HepG2 (cell line): Measurements from ENCODE around the gene SH3PXD2A. TPM values are rescaled to one million over a fixed set of nuclear protein-coding genes. Genes with fewer than 3 reads are reported as not detected.

Experiments used
- ATF1 ChIP-seq: IDR thresholded peaks from 2 replicates; pipeline ENCODE4 v1.6.1; 2016; ENCODE audit warnings: mild to moderate bottlenecking, control low read depth
- FOXP1 ChIP-seq, 2 experiments: fragments of 450-650 bp in 1 of 2; IDR thresholded peaks; 2 replicates each; pipeline ENCODE4 v1.6.1; 2017 to 2018; ENCODE audit warnings: antibody characterized with exemption in 1 of 2
- HOXA7 ChIP-seq: sonication (generic); formaldehyde crosslinking; IDR thresholded peaks from 2 replicates; pipeline ENCODE4 v1.8.1; 2022; ENCODE audit warnings: mild to moderate bottlenecking, missing genetic modification reagents, moderate library complexity
- KDM6A ChIP-seq: IDR thresholded peaks from 2 replicates; pipeline ENCODE4 v1.6.1; 2016; ENCODE audit warnings: low read depth
- PRMT3 ChIP-seq: sonication (generic); formaldehyde crosslinking; IDR thresholded peaks from 2 replicates; pipeline ENCODE4 v1.8.1; 2022; ENCODE audit warnings: low read depth, mild to moderate bottlenecking, moderate library complexity, missing genetic modification reagents, borderline replicate concordance
- RFXANK ChIP-seq: IDR thresholded peaks from 2 replicates; pipeline ENCODE4 v1.6.1; 2016
- SOX5 ChIP-seq: IDR thresholded peaks from 2 replicates; pipeline ENCODE4 v1.6.1; 2016; ENCODE audit warnings: borderline replicate concordance
- SSRP1 ChIP-seq: IDR thresholded peaks from 2 replicates; pipeline ENCODE4 v1.6.1; 2016; ENCODE audit warnings: control low read depth
- YEATS4 ChIP-seq: sonication (generic); formaldehyde crosslinking; IDR thresholded peaks from 2 replicates; pipeline ENCODE4 v1.4.0; 2020; ENCODE audit warnings: missing genetic modification reagents, borderline replicate concordance
- ZBTB3 ChIP-seq: sonication (generic); formaldehyde crosslinking; IDR thresholded peaks from 2 replicates; pipeline ENCODE4 v1.4.0; 2020; ENCODE audit warnings: low read depth, mild to moderate bottlenecking, moderate library complexity, missing genetic modification reagents, borderline replicate concordance
- ZNF225 ChIP-seq: sonication (generic); formaldehyde crosslinking; IDR thresholded peaks from 2 replicates; pipeline ENCODE4 v1.4.0; 2020; ENCODE audit warnings: mild to moderate bottlenecking, missing genetic modification reagents
- ZNF615 ChIP-seq: sonication (generic); formaldehyde crosslinking; IDR thresholded peaks from 2 replicates; pipeline ENCODE4 v1.5.0; 2020; ENCODE audit warnings: mild to moderate bottlenecking, missing genetic modification reagents, borderline replicate concordance
- ZNF670 ChIP-seq: sonication (generic); formaldehyde crosslinking; IDR thresholded peaks from 2 replicates; pipeline ENCODE4 v1.8.0; 2022; ENCODE audit warnings: mild to moderate bottlenecking, missing genetic modification reagents, borderline replicate concordance
- ZNF782 ChIP-seq: sonication (generic); formaldehyde crosslinking; IDR thresholded peaks from 2 replicates; pipeline ENCODE4 v1.4.0; 2020; ENCODE audit warnings: missing genetic modification reagents, mild to moderate bottlenecking, borderline replicate concordance
- ZNF83 ChIP-seq: sonication (generic); formaldehyde crosslinking; IDR thresholded peaks from 2 replicates; pipeline ENCODE4 v1.4.0; 2020; ENCODE audit warnings: missing genetic modification reagents, mild to moderate bottlenecking, borderline replicate concordance
- ZSCAN9 ChIP-seq: IDR thresholded peaks from 2 replicates; pipeline ENCODE4 v1.6.1; 2016; ENCODE audit warnings: borderline replicate concordance
- polyA plus RNA-seq, 8 experiments: library from polyadenylated mRNA; depleted of rRNA in 3 of 8; stranded (reverse) in 7 of 8; unstranded in 1 of 8; fragments of >200 nt; fragmentation: Illumina TruSeq in 4 of 8; extraction: Trizol in 4 of 8; gene quantifications; 2 replicates each; pipeline versions ENCODE4 v1.2.1 to v1.2.3, GENCODE V29; 2011 to 2016; ENCODE audit warnings: low read depth in 4 of 8, missing spikeins in 1 of 8, mixed read lengths in 1 of 8; ENCODE audit not compliant: insufficient read depth in 1 of 8
- total RNA-seq, 5 experiments: library from RNA; depleted of rRNA; stranded (reverse); fragments of >200 nt; fragmentation: Illumina TruSeq; extraction: Trizol; gene quantifications; 2 replicates each; pipeline ENCODE4 v1.2.3, GENCODE V29; 2016; ENCODE audit warnings: low read depth in 1 of 5
- TF ChIP-seq, protein P1 (sequence below): sonication (generic); formaldehyde crosslinking; IDR thresholded peaks from 2 replicates; pipeline ENCODE4 v1.4.0; 2020; ENCODE audit warnings: mild to moderate bottlenecking, missing genetic modification reagents, borderline replicate concordance
- TF ChIP-seq, protein P2 (sequence below): IDR thresholded peaks from 2 replicates; pipeline ENCODE4 v1.6.1; 2016; ENCODE audit warnings: missing compliant biosample characterization, missing genetic modification reagents, borderline replicate concordance
- TF ChIP-seq, protein P3 (sequence below): IDR thresholded peaks from 2 replicates; pipeline ENCODE4 v1.6.1; 2016; ENCODE audit warnings: low read depth, borderline replicate concordance
- TF ChIP-seq, protein P4 (sequence below): sonication (generic); formaldehyde crosslinking; IDR thresholded peaks from 2 replicates; pipeline ENCODE4 v1.4.0; 2020; ENCODE audit warnings: missing genetic modification reagents, borderline replicate concordance

Gene SH3PXD2A
- total and polyA plus RNA-seq, 2 of the 13 experiments (the other 11 are each of a cell fraction or from before 2014, with no cell fraction given) = 11.1 to 11.3 TPM

DNA sequence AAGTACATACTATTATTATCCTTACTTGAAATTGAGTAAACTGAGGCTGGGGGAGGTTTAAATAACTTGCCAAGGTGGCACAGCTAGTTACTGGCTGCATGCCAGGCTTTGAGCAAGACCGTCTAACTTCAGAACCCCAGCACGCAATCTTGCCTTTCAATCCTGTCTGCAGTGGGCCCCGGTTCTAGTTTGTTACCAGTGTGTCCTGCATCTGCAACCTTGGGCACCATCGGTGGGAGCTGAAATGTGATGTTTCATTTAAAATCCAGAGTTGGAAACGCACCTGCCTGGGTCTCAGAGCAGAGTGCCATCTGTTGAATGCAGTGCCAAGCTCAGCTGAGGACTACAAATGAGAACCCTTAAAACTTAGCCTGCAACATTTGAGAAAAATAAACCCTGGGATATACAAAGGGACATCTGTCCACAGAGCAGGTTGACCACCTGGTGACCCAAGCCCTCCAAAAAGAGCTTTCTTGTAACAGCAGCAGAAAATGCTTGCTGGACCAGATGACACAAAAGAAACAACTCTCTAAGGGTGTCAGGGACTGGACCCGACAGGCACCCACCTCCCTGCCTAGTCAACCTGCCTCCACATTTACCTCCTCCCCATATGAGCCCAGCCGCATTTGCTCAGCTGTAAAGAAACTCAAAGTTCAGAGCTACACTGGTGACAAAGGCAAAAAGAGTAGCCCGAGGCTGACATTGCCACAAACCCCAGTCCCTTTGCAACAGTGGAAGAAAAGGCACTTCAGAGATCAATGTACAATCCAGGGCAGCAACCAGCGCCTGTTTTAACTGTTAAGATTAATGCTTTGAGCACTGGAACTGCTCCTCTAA lies 1.7 kb downstream of the SH3PXD2A start (continued):
- no peak for TF ChIP-seq ZBTB3 (CRISPR knock-in tag)
- TF ChIP-seq ZNF615 (CRISPR knock-in tag) = no peak; the same call in 1 of the 2 replicates
- TF ChIP-seq ZNF83 (CRISPR knock-in tag) = no peak
- TF ChIP-seq FOXP1 (IDR thresholded peaks at IDR 0.05) = no peak
- TF ChIP-seq FOXP1 (CRISPR knock-in tag; IDR thresholded peaks at IDR 0.05) = no peak
- no peak for TF ChIP-seq SSRP1 (CRISPR knock-in tag)
- TF ChIP-seq ATF1 = peak; percentile 71; the same call in 1 of the 2 replicates
- peak; percentile 40; the same call in 1 of the 2 replicates for TF ChIP-seq ZNF670
- TF ChIP-seq, protein P1, sequence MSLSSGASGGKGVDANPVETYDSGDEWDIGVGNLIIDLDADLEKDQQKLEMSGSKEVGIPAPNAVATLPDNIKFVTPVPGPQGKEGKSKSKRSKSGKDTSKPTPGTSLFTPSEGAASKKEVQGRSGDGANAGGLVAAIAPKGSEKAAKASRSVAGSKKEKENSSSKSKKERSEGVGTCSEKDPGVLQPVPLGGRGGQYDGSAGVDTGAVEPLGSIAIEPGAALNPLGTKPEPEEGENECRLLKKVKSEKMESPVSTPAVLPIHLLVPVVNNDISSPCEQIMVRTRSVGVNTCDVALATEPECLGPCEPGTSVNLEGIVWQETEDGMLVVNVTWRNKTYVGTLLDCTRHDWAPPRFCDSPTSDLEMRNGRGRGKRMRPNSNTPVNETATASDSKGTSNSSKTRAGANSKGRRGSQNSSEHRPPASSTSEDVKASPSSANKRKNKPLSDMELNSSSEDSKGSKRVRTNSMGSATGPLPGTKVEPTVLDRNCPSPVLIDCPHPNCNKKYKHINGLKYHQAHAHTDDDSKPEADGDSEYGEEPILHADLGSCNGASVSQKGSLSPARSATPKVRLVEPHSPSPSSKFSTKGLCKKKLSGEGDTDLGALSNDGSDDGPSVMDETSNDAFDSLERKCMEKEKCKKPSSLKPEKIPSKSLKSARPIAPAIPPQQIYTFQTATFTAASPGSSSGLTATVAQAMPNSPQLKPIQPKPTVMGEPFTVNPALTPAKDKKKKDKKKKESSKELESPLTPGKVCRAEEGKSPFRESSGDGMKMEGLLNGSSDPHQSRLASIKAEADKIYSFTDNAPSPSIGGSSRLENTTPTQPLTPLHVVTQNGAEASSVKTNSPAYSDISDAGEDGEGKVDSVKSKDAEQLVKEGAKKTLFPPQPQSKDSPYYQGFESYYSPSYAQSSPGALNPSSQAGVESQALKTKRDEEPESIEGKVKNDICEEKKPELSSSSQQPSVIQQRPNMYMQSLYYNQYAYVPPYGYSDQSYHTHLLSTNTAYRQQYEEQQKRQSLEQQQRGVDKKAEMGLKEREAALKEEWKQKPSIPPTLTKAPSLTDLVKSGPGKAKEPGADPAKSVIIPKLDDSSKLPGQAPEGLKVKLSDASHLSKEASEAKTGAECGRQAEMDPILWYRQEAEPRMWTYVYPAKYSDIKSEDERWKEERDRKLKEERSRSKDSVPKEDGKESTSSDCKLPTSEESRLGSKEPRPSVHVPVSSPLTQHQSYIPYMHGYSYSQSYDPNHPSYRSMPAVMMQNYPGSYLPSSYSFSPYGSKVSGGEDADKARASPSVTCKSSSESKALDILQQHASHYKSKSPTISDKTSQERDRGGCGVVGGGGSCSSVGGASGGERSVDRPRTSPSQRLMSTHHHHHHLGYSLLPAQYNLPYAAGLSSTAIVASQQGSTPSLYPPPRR (CRISPR knock-in tag) = peak; percentile 57; the same call in 1 of the 2 replicates
- TF ChIP-seq YEATS4 (CRISPR knock-in tag) = peak; percentile 74
- TF ChIP-seq, protein P2, sequence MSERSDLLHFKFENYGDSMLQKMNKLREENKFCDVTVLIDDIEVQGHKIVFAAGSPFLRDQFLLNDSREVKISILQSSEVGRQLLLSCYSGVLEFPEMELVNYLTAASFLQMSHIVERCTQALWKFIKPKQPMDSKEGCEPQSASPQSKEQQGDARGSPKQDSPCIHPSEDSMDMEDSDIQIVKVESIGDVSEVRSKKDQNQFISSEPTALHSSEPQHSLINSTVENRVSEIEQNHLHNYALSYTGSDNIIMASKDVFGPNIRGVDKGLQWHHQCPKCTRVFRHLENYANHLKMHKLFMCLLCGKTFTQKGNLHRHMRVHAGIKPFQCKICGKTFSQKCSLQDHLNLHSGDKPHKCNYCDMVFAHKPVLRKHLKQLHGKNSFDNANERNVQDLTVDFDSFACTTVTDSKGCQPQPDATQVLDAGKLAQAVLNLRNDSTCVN (CRISPR knock-in tag) = no peak
- TF ChIP-seq SOX5 (CRISPR knock-in tag) = peak; percentile 17; the same call in 1 of the 2 replicates
- TF ChIP-seq RFXANK = no peak
- TF ChIP-seq KDM6A (CRISPR knock-in tag) = no peak
- TF ChIP-seq PRMT3 (CRISPR knock-in tag) = 0 out of 2 replicates have a peak, but pooled peaks have one; percentile 16
- TF ChIP-seq ZNF225 = no peak
- TF ChIP-seq HOXA7 (CRISPR knock-in tag) = no peak
- TF ChIP-seq, protein P3, sequence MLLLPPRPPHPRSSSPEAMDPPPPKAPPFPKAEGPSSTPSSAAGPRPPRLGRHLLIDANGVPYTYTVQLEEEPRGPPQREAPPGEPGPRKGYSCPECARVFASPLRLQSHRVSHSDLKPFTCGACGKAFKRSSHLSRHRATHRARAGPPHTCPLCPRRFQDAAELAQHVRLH (CRISPR knock-in tag) = no peak
- TF ChIP-seq ZSCAN9 (CRISPR knock-in tag) = no peak
- TF ChIP-seq ZNF782 = 0 out of 2 replicates have a peak, but pooled peaks have one; percentile 56
- TF ChIP-seq, protein P4, sequence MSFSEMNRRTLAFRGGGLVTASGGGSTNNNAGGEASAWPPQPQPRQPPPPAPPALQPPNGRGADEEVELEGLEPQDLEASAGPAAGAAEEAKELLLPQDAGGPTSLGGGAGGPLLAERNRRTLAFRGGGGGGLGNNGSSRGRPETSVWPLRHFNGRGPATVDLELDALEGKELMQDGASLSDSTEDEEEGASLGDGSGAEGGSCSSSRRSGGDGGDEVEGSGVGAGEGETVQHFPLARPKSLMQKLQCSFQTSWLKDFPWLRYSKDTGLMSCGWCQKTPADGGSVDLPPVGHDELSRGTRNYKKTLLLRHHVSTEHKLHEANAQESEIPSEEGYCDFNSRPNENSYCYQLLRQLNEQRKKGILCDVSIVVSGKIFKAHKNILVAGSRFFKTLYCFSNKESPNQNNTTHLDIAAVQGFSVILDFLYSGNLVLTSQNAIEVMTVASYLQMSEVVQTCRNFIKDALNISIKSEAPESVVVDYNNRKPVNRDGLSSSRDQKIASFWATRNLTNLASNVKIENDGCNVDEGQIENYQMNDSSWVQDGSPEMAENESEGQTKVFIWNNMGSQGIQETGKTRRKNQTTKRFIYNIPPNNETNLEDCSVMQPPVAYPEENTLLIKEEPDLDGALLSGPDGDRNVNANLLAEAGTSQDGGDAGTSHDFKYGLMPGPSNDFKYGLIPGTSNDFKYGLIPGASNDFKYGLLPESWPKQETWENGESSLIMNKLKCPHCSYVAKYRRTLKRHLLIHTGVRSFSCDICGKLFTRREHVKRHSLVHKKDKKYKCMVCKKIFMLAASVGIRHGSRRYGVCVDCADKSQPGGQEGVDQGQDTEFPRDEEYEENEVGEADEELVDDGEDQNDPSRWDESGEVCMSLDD (CRISPR knock-in tag) = no peak
